GM19035 (cell line): Measurements from ENCODE around the gene TBC1D9B.

Source experiments
- ATAC-seq: cut with Tn5 transposase; IDR thresholded peaks from one replicate; pipeline ENCODE4 v1.9.1; 2021; ENCODE audit not compliant: unreplicated experiment

TBC1D9B gene

DNA sequence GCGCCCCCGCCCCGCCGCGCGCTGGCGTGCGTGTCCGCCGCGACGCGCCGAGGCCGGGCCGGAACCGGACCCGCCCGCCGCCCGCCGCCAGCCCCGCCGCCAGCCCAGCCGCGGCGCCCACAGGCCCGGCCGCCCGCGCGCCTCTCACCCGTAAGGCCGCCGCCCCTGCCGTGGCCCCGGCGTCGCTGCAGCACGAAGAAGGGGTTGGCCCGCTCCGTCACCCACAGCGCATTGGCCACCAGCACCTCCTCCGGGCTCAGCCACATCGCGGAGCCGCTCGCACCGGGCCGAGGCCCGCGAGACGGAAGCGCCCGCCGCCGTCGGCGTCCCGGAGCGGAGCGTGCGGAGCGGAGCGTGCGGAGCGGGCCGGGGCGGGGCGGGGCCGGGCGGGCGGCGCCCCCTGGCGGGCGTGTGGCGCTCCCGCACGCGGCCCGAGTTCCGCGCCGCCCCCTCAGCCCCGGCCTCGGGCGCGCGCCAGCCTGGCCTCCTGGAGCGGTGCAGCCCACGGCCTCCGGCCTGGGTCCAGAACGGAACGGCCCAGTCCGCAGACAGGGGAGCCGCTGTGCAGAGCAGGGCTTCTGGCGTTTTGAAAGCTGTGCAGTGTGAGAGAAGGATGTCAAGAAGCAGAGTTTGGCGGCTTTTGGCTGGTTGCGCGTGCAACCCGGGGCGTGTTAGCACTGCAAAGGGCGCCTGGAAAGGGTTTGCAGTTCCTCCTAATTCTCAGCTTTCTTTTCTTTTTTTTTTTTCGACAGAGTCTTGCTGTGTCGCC, at the start of gene TBC1D9B:
Gene TBC1D9B, minus strand, starts transcription at position 342 of the 769 bp plus-strand sequence. Its CDS starts 76 bp downstream, at position 266.
- ATAC-seq: peak; percentile 77

- no peak for ATAC-seq
Measured at GRCh38 chr5:179955630-179956029, 47.9 kb upstream of the TBC1D9B start.

GRCh38 chr5:179955062-179955461, 47.4 kb upstream of the TBC1D9B start:
- ATAC-seq: no peak

DNA sequence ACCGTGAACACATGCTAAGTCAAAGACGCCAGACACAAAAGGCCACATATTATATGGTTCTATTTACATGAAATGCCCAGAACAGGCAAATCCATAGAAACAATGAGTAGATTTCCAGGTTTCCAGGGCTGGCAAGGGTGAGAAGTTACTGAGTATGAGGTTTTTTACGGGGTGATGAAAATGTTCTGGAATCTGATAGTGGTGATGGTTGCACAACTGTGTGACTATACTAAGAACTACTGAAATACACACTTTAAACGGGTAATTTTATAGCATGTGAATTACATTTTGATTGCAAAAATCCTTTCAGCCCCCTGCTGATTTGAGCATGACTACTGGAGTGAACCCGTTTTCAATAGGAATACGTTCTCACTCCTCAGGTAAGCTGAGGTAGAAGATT, 46.7 kb upstream of the TBC1D9B start:
- ATAC-seq: no peak

DNA sequence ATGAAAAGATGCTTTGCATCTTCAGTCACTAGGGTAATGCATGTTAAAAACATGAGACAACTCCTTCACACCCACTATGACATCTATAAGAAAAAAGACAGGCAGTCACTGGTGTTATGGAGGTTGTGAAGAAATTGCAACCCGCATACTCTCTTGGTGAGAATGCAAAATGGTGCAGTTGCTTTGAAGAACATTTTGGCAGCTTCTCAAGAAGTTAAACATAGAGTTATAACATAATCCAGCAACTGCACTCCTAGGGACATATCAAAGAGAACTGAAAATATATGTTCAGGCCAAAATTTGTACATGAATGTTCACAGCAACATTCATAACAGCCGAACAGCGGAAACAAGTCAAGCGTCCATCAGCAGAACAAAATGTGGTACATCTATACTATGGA, 46.3 kb upstream of the TBC1D9B start:
- ATAC-seq: no peak

GRCh38 chr5:179936976-179937681, 29.4 kb upstream of the TBC1D9B start:
- ATAC-seq: no peak

GRCh38 chr5:179930788-179931473, 23.2 kb upstream of the TBC1D9B start:
- ATAC-seq: no peak

- ATAC-seq: no peak
Measured at GRCh38 chr5:179927824-179928223, 20.1 kb upstream of the TBC1D9B start.

DNA sequence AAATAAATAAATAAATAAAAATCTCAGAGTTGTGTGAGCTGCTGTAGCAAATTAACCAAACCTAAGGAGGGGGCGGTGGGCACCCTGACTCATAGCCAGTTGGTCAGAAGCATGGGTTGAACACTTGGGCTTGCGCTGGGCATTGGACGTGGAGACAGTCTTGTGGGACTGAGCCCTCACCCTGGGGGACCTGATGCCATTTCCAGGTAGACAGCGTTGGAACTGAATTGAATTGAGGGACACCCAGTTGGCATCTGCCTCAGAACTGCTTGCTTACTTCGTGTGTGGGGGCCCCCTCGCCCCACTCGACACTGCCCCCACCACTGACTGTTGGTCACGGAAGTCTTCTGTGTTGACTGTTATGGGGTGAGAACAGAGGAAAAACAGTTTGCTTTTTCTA, 19.0 kb upstream of the TBC1D9B start:
- ATAC-seq: no peak

- no peak for ATAC-seq
Measured at GRCh38 chr5:179923436-179923835, 15.7 kb upstream of the TBC1D9B start.

- no peak for ATAC-seq
Measured at GRCh38 chr5:179920175-179920574, 12.5 kb upstream of the TBC1D9B start.

- ATAC-seq: no peak
Measured at GRCh38 chr5:179919487-179920060, 11.9 kb upstream of the TBC1D9B start.

- ATAC-seq: no peak
Measured at GRCh38 chr5:179918742-179919486, 11.2 kb upstream of the TBC1D9B start.

- no peak for ATAC-seq
Measured at GRCh38 chr5:179916523-179916922, 8.8 kb upstream of the TBC1D9B start.

DNA sequence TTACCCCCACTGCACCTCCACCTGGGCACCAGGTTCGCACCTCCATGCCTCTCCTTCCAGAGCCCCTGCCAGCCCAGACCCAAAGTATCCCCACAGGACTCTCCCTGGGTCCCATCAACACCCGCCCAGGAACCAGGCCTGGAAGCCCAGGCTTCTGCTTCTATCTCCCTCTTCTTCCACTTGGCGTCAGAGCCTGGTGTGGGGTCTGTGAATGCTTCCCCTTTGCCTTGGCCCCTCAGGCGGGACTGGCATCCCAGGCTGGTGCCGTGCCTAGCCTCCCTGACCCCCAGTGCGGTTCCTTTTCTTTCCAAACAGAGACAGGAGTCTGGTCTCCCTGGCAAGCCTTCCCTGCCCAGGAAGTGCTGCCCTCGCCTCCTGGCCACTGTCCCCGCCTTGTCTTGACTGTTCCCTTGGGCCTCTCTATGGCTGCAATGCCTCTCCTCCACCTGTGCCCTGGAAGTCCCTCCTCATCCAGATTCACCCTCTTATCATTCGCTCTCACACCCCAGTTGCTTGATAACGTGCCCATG, 7.8 kb upstream of the TBC1D9B start:
- no peak for ATAC-seq

GRCh38 chr5:179914032-179914755, 6.5 kb upstream of the TBC1D9B start:
- ATAC-seq: no peak

- no peak for ATAC-seq
Measured at GRCh38 chr5:179913461-179913860, 5.8 kb upstream of the TBC1D9B start.

- no peak for ATAC-seq
Measured at GRCh38 chr5:179912951-179913350, 5.3 kb upstream of the TBC1D9B start.

GRCh38 chr5:179912386-179912785, 4.7 kb upstream of the TBC1D9B start:
- no peak for ATAC-seq

DNA sequence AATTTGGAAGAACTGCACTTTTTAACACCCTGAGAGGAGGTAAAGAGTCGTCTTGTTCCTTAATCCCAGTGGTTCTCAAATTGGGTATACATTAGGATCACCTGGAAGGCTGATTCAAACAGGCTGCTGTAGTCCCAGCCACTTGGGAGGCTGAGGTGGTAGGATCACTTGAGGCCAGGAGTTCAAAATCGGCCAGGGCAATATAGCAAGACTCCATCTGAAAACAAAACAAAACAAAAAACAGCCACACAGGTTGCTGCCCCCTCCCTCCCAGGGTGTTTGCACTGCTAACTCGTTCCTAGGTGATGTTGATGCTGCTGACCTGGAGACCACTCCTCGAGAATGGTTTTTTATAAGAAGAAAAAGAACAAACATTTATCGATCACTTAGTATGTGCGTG, 1.5 kb upstream of the TBC1D9B start:
- no peak for ATAC-seq
